ENCODE data around the gene BHLHE23. TPM values are rescaled to one million over a fixed set of nuclear protein-coding genes. Genes with fewer than 3 reads are reported as not detected.

BHLHE23 gene
- total RNA-seq, 1 donor from 2014 or later: not detected

GRCh38 chr20:63054103-63054474, 47.3 kb upstream of the BHLHE23 start:
- peaks cover 7% of the 10 kb centered on the region for H3K27me3 Mint-ChIP-seq (ENCODE audit: insufficient read depth, low read depth)
- no peak overlapping the region for H3K4me3 ChIP-seq
- peaks cover 19% of the 10 kb centered on the region for H3F3A ChIP-seq (ENCODE audit: low read depth)
- no peaks in the 10 kb centered on the region for H3K79me2 ChIP-seq (ENCODE audit: low read depth)
- H3K27ac Mint-ChIP-seq: no peak overlapping the region
- peaks cover 22% of the 10 kb centered on the region for H4K20me1 ChIP-seq (ENCODE audit: low read depth)
- H3K9ac ChIP-seq: no peak overlapping the region
- peaks cover 6% of the 10 kb centered on the region for H3K9me3 Mint-ChIP-seq
- H3K4me3 Mint-ChIP-seq: no peak overlapping the region
- no peak for DNase-seq (ENCODE audit: low spot score)
- peaks cover 85% of the 10 kb centered on the region for H3K27me3 ChIP-seq
- no peak for TF ChIP-seq EZH2phosphoT487 (IDR thresholded peaks at IDR 0.05)
- TF ChIP-seq EZH2 (IDR thresholded peaks at IDR 0.05): no peak
- no peak for TF ChIP-seq CTCF (IDR thresholded peaks at IDR 0.05)
- no peak overlapping the region for H2AFZ ChIP-seq (replicated peaks)
- H3K36me3 Mint-ChIP-seq: no peaks in the 10 kb centered on the region
- H3K9me3 ChIP-seq (ENCODE audit: low read depth): no peaks in the 10 kb centered on the region
- H3K27ac ChIP-seq: no peak overlapping the region
- H3K4me1 Mint-ChIP-seq: peaks cover 13% of the 10 kb centered on the region
- no peaks in the 10 kb centered on the region for H3K36me3 ChIP-seq
- no peak overlapping the region for H3K4me2 ChIP-seq
- H3K4me1 ChIP-seq: peaks cover 16% of the 10 kb centered on the region

- Histone ChIP-seq H2AFZ (replicated peaks) (no peak overlapping the region), H3K4me2 (no peak overlapping the region), H3F3A (ENCODE audit: low read depth) (peaks cover 19% of the 10 kb centered on the region), H3K27ac (no peak overlapping the region), H3K36me3 (no peaks in the 10 kb centered on the region), H4K20me1 (ENCODE audit: low read depth) (peaks cover 22% of the 10 kb centered on the region), H3K9ac (no peak overlapping the region), H3K27me3 (peaks cover 84% of the 10 kb centered on the region), H3K4me1 (peaks cover 16% of the 10 kb centered on the region), H3K9me3 (ENCODE audit: low read depth) (no peaks in the 10 kb centered on the region), H3K4me3 (no peak overlapping the region), H3K79me2 (ENCODE audit: low read depth) (no peaks in the 10 kb centered on the region)
- TF ChIP-seq EZH2phosphoT487 (IDR thresholded peaks at IDR 0.05): no peak
- no peak for TF ChIP-seq CTCF (IDR thresholded peaks at IDR 0.05)
- no peak for TF ChIP-seq EZH2 (IDR thresholded peaks at IDR 0.05)
- no peak overlapping the region for H3K27ac Mint-ChIP-seq
- DNase-seq (ENCODE audit: low spot score): no peak
- H3K27me3 Mint-ChIP-seq (ENCODE audit: insufficient read depth, low read depth): peaks cover 7% of the 10 kb centered on the region
- H3K36me3 Mint-ChIP-seq: no peaks in the 10 kb centered on the region
- no peak overlapping the region for H3K4me3 Mint-ChIP-seq
- peaks cover 6% of the 10 kb centered on the region for H3K9me3 Mint-ChIP-seq
- H3K4me1 Mint-ChIP-seq: peaks cover 13% of the 10 kb centered on the region
Observed at GRCh38 chr20:63053432-63054102, 46.8 kb upstream of the BHLHE23 start.

- H3K4me3 Mint-ChIP-seq: no peak overlapping the region
- no peak overlapping the region for H3K27ac ChIP-seq
- TF ChIP-seq EZH2phosphoT487 (IDR thresholded peaks at IDR 0.05) (no peak), EZH2 (IDR thresholded peaks at IDR 0.05) (no peak), CTCF (IDR thresholded peaks at IDR 0.05) (no peak)
- peaks cover 76% of the 10 kb centered on the region for H3K27me3 ChIP-seq
- H3K9me3 Mint-ChIP-seq: peaks cover 6% of the 10 kb centered on the region
- peak overlapping the region; percentile 32 for H3K4me2 ChIP-seq
- H3K36me3 ChIP-seq: no peaks in the 10 kb centered on the region
- peak; percentile 65 for DNase-seq (ENCODE audit: low spot score)
- peaks cover 7% of the 10 kb centered on the region for H3K27me3 Mint-ChIP-seq (ENCODE audit: insufficient read depth, low read depth)
- no peaks in the 10 kb centered on the region for H3K9me3 ChIP-seq (ENCODE audit: low read depth)
- peaks cover 19% of the 10 kb centered on the region for H3F3A ChIP-seq (ENCODE audit: low read depth)
- peaks cover 16% of the 10 kb centered on the region for H3K4me1 ChIP-seq
- no peaks in the 10 kb centered on the region for H3K79me2 ChIP-seq (ENCODE audit: low read depth)
- no peak overlapping the region for H3K9ac ChIP-seq
- no peak overlapping the region for H3K27ac Mint-ChIP-seq
- peaks cover 19% of the 10 kb centered on the region for H4K20me1 ChIP-seq (ENCODE audit: low read depth)
- H3K36me3 Mint-ChIP-seq: no peaks in the 10 kb centered on the region
- no peak overlapping the region for H3K4me3 ChIP-seq
- H3K4me1 Mint-ChIP-seq: peaks cover 13% of the 10 kb centered on the region
- H2AFZ ChIP-seq (replicated peaks): no peak overlapping the region
Observed at GRCh38 chr20:63052571-63053431, 46.0 kb upstream of the BHLHE23 start.
